Spleen (tissue), 11 donors: ENCODE results near the gene HOXA7. TPM values are rescaled to one million over a fixed set of nuclear protein-coding genes. Genes with fewer than 3 reads are reported as not detected.

ENCODE experiments used
- DNase-seq: peaks from one replicate; pipeline ENCODE4 v3.0.0-alpha.2; 2020
- H3K27ac ChIP-seq, 8 donors: fragments of 200-600 bp; sonication (generic) in 7 of 8; 1 replicate in 4 of 8; 2 replicates in 4 of 8; pipeline versions ENCODE4 v1.5.0 to v1.8.0; 2016 to 2021; ENCODE audit warnings: inconsistent platforms in 4 of 8, mild to moderate bottlenecking in 4 of 8, moderate library complexity in 1 of 8
- H3K27me3 ChIP-seq, 7 donors: fragments of 200-600 bp; sonication (generic) in 6 of 7; replicated peaks in 1 of 7; 1 replicate in 4 of 7; 2 replicates in 3 of 7; pipeline versions ENCODE4 v1.5.0 to v1.8.0; 2016 to 2021; ENCODE audit warnings: inconsistent platforms in 3 of 7, mild to moderate bottlenecking in 1 of 7
- H3K36me3 ChIP-seq, 6 donors: fragments of 200-600 bp; sonication (generic) in 5 of 6; 1 replicate in 4 of 6; 2 replicates in 2 of 6; pipeline versions ENCODE4 v1.5.0 to v1.8.0; 2016 to 2021; ENCODE audit warnings: inconsistent platforms in 2 of 6
- H3K4me1 ChIP-seq, 6 donors: fragments of 200-600 bp; sonication (generic) in 5 of 6; 1 replicate in 3 of 6; 2 replicates in 3 of 6; pipeline versions ENCODE4 v1.5.0 to v1.8.0; 2016 to 2021; ENCODE audit warnings: inconsistent platforms in 3 of 6
- H3K4me3 ChIP-seq, 8 donors: fragments of 200-600 bp; sonication (generic) in 7 of 8; 1 replicate in 4 of 8; 2 replicates in 4 of 8; pipeline versions ENCODE4 v1.5.0 to v1.8.0; 2016 to 2021; ENCODE audit warnings: inconsistent platforms in 4 of 8, mild to moderate bottlenecking in 4 of 8, moderate library complexity in 2 of 8
- H3K9me3 ChIP-seq, 8 donors: fragments of 200-600 bp; sonication (generic) in 7 of 8; 1 replicate in 4 of 8; 2 replicates in 4 of 8; pipeline versions ENCODE4 v1.5.0 to v1.8.0; 2016 to 2021; ENCODE audit warnings: inconsistent platforms in 4 of 8
- CTCF ChIP-seq, 11 experiments: fragments of 200-600 bp in 7 of 11; fragments of 450-650 bp in 4 of 11; sonication (generic) in 4 of 11; IDR thresholded peaks in 8 of 11; conservative IDR thresholded peaks in 3 of 11; 1 replicate in 7 of 11; 2 replicates in 4 of 11; pipeline versions ENCODE4 v1.4.0 to v1.8.0; 2016 to 2021; ENCODE audit warnings: antibody characterized with exemption in 11 of 11, inconsistent platforms in 4 of 11, mild to moderate bottlenecking in 1 of 11
- POLR2A ChIP-seq, 3 donors: fragments of 450-650 bp; IDR thresholded peaks; one replicate each; pipeline ENCODE4 v1.5.1; 2017; ENCODE audit warnings: antibody characterized with exemption in 3 of 3, mild to moderate bottlenecking in 1 of 3
- POLR2AphosphoS5 ChIP-seq, 3 donors: sonication (generic); formaldehyde crosslinking; IDR thresholded peaks; one replicate each; pipeline ENCODE4 v1.5.1; 2017; ENCODE audit warnings: antibody characterized with exemption in 3 of 3
- WGBS, 5 donors: extraction: QIAGEN DNeasy Blood & Tissue Kit in 3 of 5; methylation state at CpG; one replicate each; pipeline versions ENCODE4 v1.1.5 to v1.1.7; 2013 to 2018; 5-methylcytosine and 5-hydroxymethylcytosine counted together
- intact Hi-C: fragments of 100-400 bp; cut with DNase I; formaldehyde crosslinking; loops from one replicate; pipeline ENCODE4 v1.15.0; 2023; ENCODE audit warnings: low total_unique reads
- polyA plus RNA-seq, 3 donors: library from polyadenylated mRNA; stranded (reverse); fragments of 200-250 nt; gene quantifications; one replicate each; pipeline ENCODE4 v1.2.1, GENCODE V29; 2013
- total RNA-seq, 7 donors: library from RNA; depleted of rRNA in 3 of 7; stranded (reverse); fragments of >200 nt in 3 of 7; fragmentation: NEBNext Ultra II Directional in 4 of 7; extraction: Animal tissue kit (Norgen Biotek cat#: 25700) in 4 of 7; gene quantifications; one replicate each; pipeline versions ENCODE4 v1.1.0 to v1.2.1, GENCODE V29; 2016 to 2021
- donor health status: healthy with polysubstance abuse.
- donor health status: DM: no; HTN: no; CAD: no; lungs with moderate emphysema.
- donor health status: DM: no; HTN: no; CAD: no.
- donor health status: Bipolar disorder and iron deficiency.
- donor health status: healthy.
- donor health status: DM: no; HTN: no; CAD: no.
- donor health status: DM: yes; HTN: yes; CAD: no.

HOXA7 gene
- total and polyA plus RNA-seq, 10 donors: 0.55 to 8.0 (median 2.4) TPM

GRCh38 chr7:27179503-27180430, 23.3 kb upstream of the HOXA7 start:
- Histone ChIP-seq H3K27me3 (peaks cover 19 to 100% (median 100%) of the 10 kb centered on the region in 7 donors), H3K27ac (no peak overlapping the region), H3K9me3 (no peaks in the 10 kb centered on the region), H3K4me1 (peaks cover 15 to 44% (median 30%) of the 10 kb centered on the region in 6 donors), H3K36me3 (no peaks in the 10 kb centered on the region), H3K4me3 (peak overlapping the region in 2 of 8 donors; percentile 8 to 48)
- peak; percentile 89 for DNase-seq
- 16 to 28% (median 19%) methylated on average over 52 to 56 of the region's 56 CpGs for WGBS, 5 donors
- TF ChIP-seq POLR2AphosphoS5 (IDR thresholded peaks at IDR 0.05) (peak; percentile 25 to 70 (median 60)), POLR2A (IDR thresholded peaks at IDR 0.05) (no peak), CTCF (IDR thresholded peaks at IDR 0.05 in 8 of 11, conservative IDR thresholded peaks at IDR 0.05 in 3 of 11) (peak; percentile 23 to 91 (median 81))
- intact Hi-C loops: loop anchor here (10.0 kb wide), 1 partner anchor 1325 kb away; no protein-coding TSS in a partner anchor

GRCh38 chr7:27179030-27179429, 22.6 kb upstream of the HOXA7 start:
- peak; percentile 14 for DNase-seq
- Histone ChIP-seq H3K4me1 (peaks cover 13 to 44% (median 29%) of the 10 kb centered on the region in 6 donors), H3K36me3 (no peaks in the 10 kb centered on the region), H3K4me3 (no peak overlapping the region), H3K27me3 (peaks cover 19 to 100% (median 100%) of the 10 kb centered on the region in 7 donors), H3K9me3 (no peaks in the 10 kb centered on the region), H3K27ac (no peak overlapping the region)
- TF ChIP-seq POLR2A (IDR thresholded peaks at IDR 0.05): no peak
- no peak for TF ChIP-seq CTCF (IDR thresholded peaks at IDR 0.05 in 8 of 11, conservative IDR thresholded peaks at IDR 0.05 in 3 of 11)
- TF ChIP-seq POLR2AphosphoS5 (IDR thresholded peaks at IDR 0.05): no peak
- WGBS, 5 donors: 63 to 75% (median 71%) methylated on average over 14 of the region's 14 CpGs
- intact Hi-C loops: no loop called here

- 90 to 95% (median 92%) methylated on average over 6 of the region's 6 CpGs for WGBS, 5 donors
- Histone ChIP-seq H3K36me3 (no peaks in the 10 kb centered on the region), H3K27me3 (peaks cover 19 to 100% (median 100%) of the 10 kb centered on the region in 7 donors), H3K4me3 (no peak overlapping the region), H3K9me3 (no peaks in the 10 kb centered on the region), H3K27ac (no peak overlapping the region), H3K4me1 (peaks cover 16 to 44% (median 29%) of the 10 kb centered on the region in 6 donors)
- DNase-seq: peak; percentile 1
- intact Hi-C loops: no loop called here
- TF ChIP-seq POLR2A (IDR thresholded peaks at IDR 0.05): no peak
- no peak for TF ChIP-seq POLR2AphosphoS5 (IDR thresholded peaks at IDR 0.05)
- TF ChIP-seq CTCF (IDR thresholded peaks at IDR 0.05 in 8 of 11, conservative IDR thresholded peaks at IDR 0.05 in 3 of 11): no peak
Measured at GRCh38 chr7:27178366-27178765, 21.9 kb upstream of the HOXA7 start.

GRCh38 chr7:27177795-27178320, 21.4 kb upstream of the HOXA7 start:
- WGBS, 5 donors: 88 to 94% (median 90%) methylated on average over 5 of the region's 5 CpGs
- Histone ChIP-seq H3K36me3 (no peaks in the 10 kb centered on the region), H3K4me3 (no peak overlapping the region), H3K4me1 (peaks cover 20 to 44% (median 30%) of the 10 kb centered on the region in 6 donors), H3K27ac (no peak overlapping the region), H3K27me3 (peaks cover 20 to 100% (median 100%) of the 10 kb centered on the region in 7 donors), H3K9me3 (no peaks in the 10 kb centered on the region)
- peak; percentile 1 for DNase-seq
- TF ChIP-seq CTCF (IDR thresholded peaks at IDR 0.05 in 8 of 11, conservative IDR thresholded peaks at IDR 0.05 in 3 of 11): no peak
- no peak for TF ChIP-seq POLR2A (IDR thresholded peaks at IDR 0.05)
- intact Hi-C loops: no loop called here
